ENCODE measurements around the gene DST.

DST gene

DNA sequence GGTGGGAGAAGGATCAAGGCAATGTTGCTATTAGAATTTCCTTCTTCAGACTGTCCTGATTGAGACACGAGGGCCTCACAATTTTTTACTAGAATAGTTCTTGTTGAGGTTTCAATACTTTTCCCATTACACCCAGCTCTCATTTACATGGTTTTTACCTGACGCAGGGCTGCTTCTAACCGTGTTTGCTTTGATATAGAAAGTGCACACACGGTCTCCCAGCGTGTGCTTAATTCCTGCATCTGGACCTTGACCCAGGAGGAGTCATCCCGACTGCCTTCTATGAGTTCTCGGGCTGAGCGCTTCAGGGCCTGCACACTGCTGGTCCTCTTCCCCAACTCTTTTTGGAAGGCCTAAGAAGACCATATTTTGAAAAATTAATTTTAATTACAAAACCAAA lies 160.2 kb downstream of the DST start:
- Histone ChIP-seq H3K79me1 (ENCODE audit: low read depth, low read length) (no peaks in the 10 kb centered on the region), H3K9ac (ENCODE audit: low read depth, low read length, poor library complexity) (no peak overlapping the region), H3K27me3 (ENCODE audit: control insufficient read depth in 3 of 3, insufficient read depth in 3 of 3, low read depth in 1 of 3, low read length in 3 of 3) (no peaks in the 10 kb centered on the region), H4K91ac (ENCODE audit: low read depth, low read length, poor library complexity) (no peak overlapping the region), H2BK12ac (ENCODE audit: low read length) (no peak overlapping the region), H3K23ac (ENCODE audit: low read depth, low read length, poor library complexity) (no peak overlapping the region), H3K18ac (ENCODE audit: low read length) (no peak overlapping the region), H3K27ac (replicated peaks; ENCODE audit: low read length) (no peak overlapping the region), H2AK5ac (ENCODE audit: low read depth, low read length) (no peak overlapping the region), H2BK120ac (ENCODE audit: low read depth, low read length) (no peak overlapping the region), H3K9me3 (replicated peaks in 1 of 2; ENCODE audit: control insufficient read depth in 2 of 2, insufficient read depth in 1 of 2, low read depth in 1 of 2, low read length in 2 of 2) (peaks cover 0 to 15% of the 10 kb centered on the region in 2 donors), H3K4me1 (ENCODE audit: control insufficient read depth in 2 of 2, insufficient read depth in 1 of 2, low read depth in 1 of 2, low read length in 2 of 2) (no peaks in the 10 kb centered on the region), H3K36me3 (replicated peaks in 1 of 2; ENCODE audit: control insufficient read depth in 2 of 2, insufficient read depth in 2 of 2, low read length in 2 of 2) (peaks cover 14 to 89% of the 10 kb centered on the region in 2 donors), H3K4me3 (ENCODE audit: low read length in 2 of 2) (no peak overlapping the region), H2BK15ac (ENCODE audit: low read length) (no peak overlapping the region), H3K4ac (ENCODE audit: low read length) (no peak overlapping the region), H2BK5ac (ENCODE audit: low read length) (no peak overlapping the region), H3K4me2 (ENCODE audit: insufficient read depth, low read length, poor library complexity, severe bottlenecking) (no peak overlapping the region), H3K14ac (ENCODE audit: low read length) (no peak overlapping the region), H2AFZ (ENCODE audit: low read length) (no peak overlapping the region), H4K8ac (ENCODE audit: low read depth, low read length) (no peak overlapping the region)
- no CpG with 5 or more reads among the region's 8 CpGs for WGBS, 2 donors (ENCODE audit: extremely low coverage in 2 of 2, insufficient read length in 2 of 2, insufficient replicate concordance in 1 of 2)
- DNase-seq (ENCODE audit: low spot score) = no peak

DNA sequence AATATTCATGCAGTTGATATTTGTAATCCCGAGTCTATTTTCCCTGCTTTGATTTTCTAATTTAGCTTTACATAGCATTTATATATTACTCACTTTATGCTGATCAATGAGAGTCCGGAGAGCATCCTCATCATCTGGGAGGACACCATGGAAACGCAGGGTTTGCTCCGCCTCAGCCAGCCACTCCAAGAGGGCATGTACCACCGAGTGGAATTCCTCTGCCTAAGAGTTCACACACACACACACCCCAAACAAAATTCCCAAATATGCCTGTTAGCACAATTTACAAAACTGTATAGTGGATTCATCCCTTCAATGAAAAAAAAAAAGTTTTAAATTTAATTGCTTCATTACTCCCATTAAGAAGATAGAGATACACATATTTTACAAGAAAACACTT lies 160.7 kb downstream of the DST start:
- Histone ChIP-seq H2BK12ac (ENCODE audit: low read length) (no peak overlapping the region), H3K27ac (replicated peaks; ENCODE audit: low read length) (no peak overlapping the region), H3K23ac (ENCODE audit: low read depth, low read length, poor library complexity) (no peak overlapping the region), H2AK5ac (ENCODE audit: low read depth, low read length) (no peak overlapping the region), H2BK15ac (ENCODE audit: low read length) (no peak overlapping the region), H3K4ac (ENCODE audit: low read length) (no peak overlapping the region), H3K79me1 (ENCODE audit: low read depth, low read length) (no peaks in the 10 kb centered on the region), H3K9ac (ENCODE audit: low read depth, low read length, poor library complexity) (no peak overlapping the region), H3K36me3 (replicated peaks in 1 of 2; ENCODE audit: control insufficient read depth in 2 of 2, insufficient read depth in 2 of 2, low read length in 2 of 2) (peaks cover 15 to 89% of the 10 kb centered on the region in 2 donors), H3K9me3 (replicated peaks in 1 of 2; ENCODE audit: control insufficient read depth in 2 of 2, insufficient read depth in 1 of 2, low read depth in 1 of 2, low read length in 2 of 2) (peaks cover 0 to 15% of the 10 kb centered on the region in 2 donors), H3K14ac (ENCODE audit: low read length) (no peak overlapping the region), H2BK5ac (ENCODE audit: low read length) (no peak overlapping the region), H3K4me3 (ENCODE audit: low read length in 2 of 2) (no peak overlapping the region), H3K4me1 (ENCODE audit: control insufficient read depth in 2 of 2, insufficient read depth in 1 of 2, low read depth in 1 of 2, low read length in 2 of 2) (no peaks in the 10 kb centered on the region), H2BK120ac (ENCODE audit: low read depth, low read length) (no peak overlapping the region), H4K8ac (ENCODE audit: low read depth, low read length) (no peak overlapping the region), H2AFZ (ENCODE audit: low read length) (no peak overlapping the region), H3K27me3 (ENCODE audit: control insufficient read depth in 3 of 3, insufficient read depth in 3 of 3, low read depth in 1 of 3, low read length in 3 of 3) (no peaks in the 10 kb centered on the region), H3K4me2 (ENCODE audit: insufficient read depth, low read length, poor library complexity, severe bottlenecking) (no peak overlapping the region), H4K91ac (ENCODE audit: low read depth, low read length, poor library complexity) (no peak overlapping the region), H3K18ac (ENCODE audit: low read length) (no peak overlapping the region)
- no CpG with 5 or more reads among the region's 5 CpGs for WGBS, 2 donors (ENCODE audit: extremely low coverage in 2 of 2, insufficient read length in 2 of 2, insufficient replicate concordance in 1 of 2)
- DNase-seq (ENCODE audit: low spot score) = no peak

DNA sequence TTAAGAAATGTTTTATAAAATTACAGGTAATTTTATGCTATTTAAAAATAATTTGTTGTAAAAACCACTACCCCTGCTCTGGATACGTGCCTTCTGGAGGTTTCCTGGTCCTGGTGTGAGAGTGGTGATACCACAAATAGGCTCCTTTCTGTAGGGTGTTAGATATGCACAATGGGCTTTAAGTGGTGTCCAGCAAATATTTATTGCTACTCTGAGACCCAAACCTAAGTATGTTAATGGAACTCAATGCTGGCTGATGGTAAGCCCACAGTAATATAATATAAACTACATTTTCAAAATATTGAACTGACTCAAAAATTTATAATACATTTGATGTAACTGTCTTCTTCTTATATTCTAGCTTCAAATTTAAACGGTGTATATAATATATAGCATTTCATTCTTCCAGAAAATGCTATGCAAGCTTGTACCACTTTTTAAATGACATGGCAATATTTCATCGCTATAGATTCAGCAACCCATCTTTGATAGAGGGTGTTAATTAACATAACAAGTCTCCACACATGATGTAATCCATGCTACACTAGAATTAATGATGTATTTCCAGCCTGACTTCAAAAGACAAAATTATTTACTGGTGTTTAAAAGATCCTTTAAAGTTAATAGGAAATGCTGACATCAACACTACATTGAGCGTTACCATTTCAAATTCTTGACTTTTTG lies 161.9 kb downstream of the DST start:
- Histone ChIP-seq H2AFZ (ENCODE audit: low read length) (no peak overlapping the region), H2AK5ac (ENCODE audit: low read depth, low read length) (no peak overlapping the region), H2BK5ac (ENCODE audit: low read length) (no peak overlapping the region), H3K9me3 (replicated peaks in 1 of 2; ENCODE audit: control insufficient read depth in 2 of 2, insufficient read depth in 1 of 2, low read depth in 1 of 2, low read length in 2 of 2) (peaks cover 0 to 10% of the 10 kb centered on the region in 2 donors), H3K14ac (ENCODE audit: low read length) (no peak overlapping the region), H3K79me1 (ENCODE audit: low read depth, low read length) (no peaks in the 10 kb centered on the region), H2BK15ac (ENCODE audit: low read length) (no peak overlapping the region), H3K4me1 (ENCODE audit: control insufficient read depth in 2 of 2, insufficient read depth in 1 of 2, low read depth in 1 of 2, low read length in 2 of 2) (no peaks in the 10 kb centered on the region), H3K4me2 (ENCODE audit: insufficient read depth, low read length, poor library complexity, severe bottlenecking) (no peak overlapping the region), H3K4ac (ENCODE audit: low read length) (no peak overlapping the region), H4K91ac (ENCODE audit: low read depth, low read length, poor library complexity) (no peak overlapping the region), H3K4me3 (ENCODE audit: low read length in 2 of 2) (no peak overlapping the region), H3K9ac (ENCODE audit: low read depth, low read length, poor library complexity) (no peak overlapping the region), H3K18ac (ENCODE audit: low read length) (no peak overlapping the region), H3K27ac (replicated peaks; ENCODE audit: low read length) (no peak overlapping the region), H4K8ac (ENCODE audit: low read depth, low read length) (no peak overlapping the region), H3K23ac (ENCODE audit: low read depth, low read length, poor library complexity) (no peak overlapping the region), H3K27me3 (ENCODE audit: control insufficient read depth in 3 of 3, insufficient read depth in 3 of 3, low read depth in 1 of 3, low read length in 3 of 3) (no peaks in the 10 kb centered on the region), H2BK120ac (ENCODE audit: low read depth, low read length) (no peak overlapping the region), H2BK12ac (ENCODE audit: low read length) (no peak overlapping the region), H3K36me3 (replicated peaks in 1 of 2; ENCODE audit: control insufficient read depth in 2 of 2, insufficient read depth in 2 of 2, low read length in 2 of 2) (peaks cover 15 to 92% of the 10 kb centered on the region in 2 donors)
- DNase-seq (ENCODE audit: low spot score) = no peak
- WGBS, 2 donors (ENCODE audit: extremely low coverage in 2 of 2, insufficient read length in 2 of 2, insufficient replicate concordance in 1 of 2) = no CpG with 5 or more reads among the region's 4 CpGs

DNA sequence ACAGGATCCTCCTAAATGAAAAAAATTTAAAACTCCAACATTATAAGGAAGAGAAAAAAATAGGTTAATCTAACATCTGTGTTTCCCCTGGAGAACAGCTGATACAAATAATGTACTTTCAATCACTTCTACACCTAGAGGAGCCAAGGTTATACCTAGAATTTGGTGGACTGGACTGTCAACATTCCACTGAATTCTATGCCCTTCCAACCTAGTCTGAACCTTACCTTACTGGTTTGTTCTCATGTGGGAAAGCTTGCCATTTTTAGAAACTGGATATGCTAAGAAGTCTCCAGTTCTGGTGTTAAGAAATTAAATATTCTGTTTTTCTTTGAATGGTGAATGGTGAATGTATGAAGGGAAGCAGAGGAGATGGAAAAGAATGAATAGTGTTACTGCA lies 162.4 kb downstream of the DST start:
- H3K36me3 ChIP-seq (replicated peaks in 1 of 2; ENCODE audit: control insufficient read depth in 2 of 2, insufficient read depth in 2 of 2, low read length in 2 of 2) = peaks cover 18 to 95% of the 10 kb centered on the region in 2 donors
- H3K23ac ChIP-seq (ENCODE audit: low read depth, low read length, poor library complexity) = no peak overlapping the region
- peaks cover 0 to 10% of the 10 kb centered on the region in 2 donors for H3K9me3 ChIP-seq (replicated peaks in 1 of 2; ENCODE audit: control insufficient read depth in 2 of 2, insufficient read depth in 1 of 2, low read depth in 1 of 2, low read length in 2 of 2)
- H3K14ac ChIP-seq (ENCODE audit: low read length) = no peak overlapping the region
- H4K91ac ChIP-seq (ENCODE audit: low read depth, low read length, poor library complexity) = no peak overlapping the region
- H2AK5ac ChIP-seq (ENCODE audit: low read depth, low read length) = no peak overlapping the region
- H3K79me1 ChIP-seq (ENCODE audit: low read depth, low read length) = no peaks in the 10 kb centered on the region
- H3K18ac ChIP-seq (ENCODE audit: low read length) = no peak overlapping the region
- no peak overlapping the region for H4K8ac ChIP-seq (ENCODE audit: low read depth, low read length)
- no peak overlapping the region for H3K4ac ChIP-seq (ENCODE audit: low read length)
- no peak overlapping the region for H3K4me2 ChIP-seq (ENCODE audit: insufficient read depth, low read length, poor library complexity, severe bottlenecking)
- no peak overlapping the region for H2BK5ac ChIP-seq (ENCODE audit: low read length)
- H2BK120ac ChIP-seq (ENCODE audit: low read depth, low read length) = no peak overlapping the region
- H2AFZ ChIP-seq (ENCODE audit: low read length) = no peak overlapping the region
- H3K4me1 ChIP-seq (ENCODE audit: control insufficient read depth in 2 of 2, insufficient read depth in 1 of 2, low read depth in 1 of 2, low read length in 2 of 2) = no peaks in the 10 kb centered on the region
- no peak overlapping the region for H3K27ac ChIP-seq (replicated peaks; ENCODE audit: low read length)
- no peak overlapping the region for H3K4me3 ChIP-seq (ENCODE audit: low read length in 2 of 2)
- no peak overlapping the region for H2BK12ac ChIP-seq (ENCODE audit: low read length)
- no peak for DNase-seq (ENCODE audit: low spot score)
- H3K9ac ChIP-seq (ENCODE audit: low read depth, low read length, poor library complexity) = no peak overlapping the region
- no peaks in the 10 kb centered on the region for H3K27me3 ChIP-seq (ENCODE audit: control insufficient read depth in 3 of 3, insufficient read depth in 3 of 3, low read depth in 1 of 3, low read length in 3 of 3)
- no peak overlapping the region for H2BK15ac ChIP-seq (ENCODE audit: low read length)

Measured in neuronal stem cell (in vitro differentiated cells).